ENCODE measurements around the gene KRTAP13-4. TPM values are rescaled to one million over a fixed set of nuclear protein-coding genes. Genes with fewer than 3 reads are reported as not detected.

Gene KRTAP13-4
- total and polyA plus RNA-seq, 2 of the 8 experiments (the other 6 are each of a cell fraction or from before 2014, with no cell fraction given), result 1.2 TPM; not detected in 1

GRCh38 chr21:30395731-30396130 is 34.3 kb upstream of the KRTAP13-4 start, which contains the start of gene KRTAP13-1:
TSS of gene KRTAP13-1 (plus strand) at chr21:30396031. CDS start at chr21:30396087, 56 bp downstream.
- Histone ChIP-seq H3K4ac (replicated peaks; ENCODE audit: insufficient read length, low read depth, low read length) (no peak within 1 kb of the TSS), H3K4me1 (replicated peaks in 1 of 4; ENCODE audit: control insufficient read depth in 3 of 4, insufficient read depth in 4 of 4, low read length in 3 of 4) (no peaks in the 10 kb centered on the region), H3K79me1 (ENCODE audit: low read depth, low read length) (no peaks in the 10 kb centered on the region), H3K23me2 (ENCODE audit: low read depth, low read length) (no peaks in the 10 kb centered on the region), H3K56ac (replicated peaks; ENCODE audit: insufficient read length, low read depth, low read length) (no peak within 1 kb of the TSS), H3K9ac (replicated peaks in 1 of 4; ENCODE audit: extremely low read depth in 1 of 4, low read depth in 3 of 4, low read length in 3 of 4) (no peak within 1 kb of the TSS), H3K4me3 (ENCODE audit: extremely low read depth in 1 of 4, insufficient read depth in 2 of 4, low read depth in 3 of 4, low read length in 4 of 4) (no peak within 1 kb of the TSS), H2BK5ac (ENCODE audit: low read depth, low read length) (no peak within 1 kb of the TSS), H3K27me3 (replicated peaks in 1 of 4; ENCODE audit: control insufficient read depth in 3 of 4, extremely low read depth in 1 of 4, insufficient read depth in 3 of 4, low read length in 3 of 4) (no peaks in the 10 kb centered on the region), H3K14ac (ENCODE audit: insufficient read length) (no peak within 1 kb of the TSS), H2BK12ac (ENCODE audit: low read depth, low read length) (no peak within 1 kb of the TSS), H4K91ac (replicated peaks; ENCODE audit: insufficient read length, low read length) (no peak within 1 kb of the TSS), H2AK5ac (ENCODE audit: low read depth, low read length) (no peak within 1 kb of the TSS), H3K9me3 (ENCODE audit: insufficient read depth in 2 of 2, low read depth in 1 of 2, low read length in 1 of 2) (no peaks in the 10 kb centered on the region; a peak in 1 of 4 replicates), H2AFZ (ENCODE audit: low read length) (no peak within 1 kb of the TSS), H3K23ac (ENCODE audit: insufficient read length) (no peak within 1 kb of the TSS), H2BK15ac (ENCODE audit: low read length) (no peak within 1 kb of the TSS), H2BK120ac (replicated peaks; ENCODE audit: low read depth, low read length) (no peak within 1 kb of the TSS), H4K5ac (ENCODE audit: insufficient read length, low read depth, low read length) (no peak within 1 kb of the TSS), H4K8ac (ENCODE audit: extremely low read depth, insufficient read depth, low read length) (no peak within 1 kb of the TSS), H3K79me2 (ENCODE audit: control insufficient read depth in 1 of 2, insufficient read depth in 2 of 2, low read length in 2 of 2) (no peaks in the 10 kb centered on the region), H3K36me3 (ENCODE audit: control insufficient read depth in 2 of 4, insufficient read depth in 4 of 4, low read length in 3 of 4) (no peaks in the 10 kb centered on the region), H2BK20ac (ENCODE audit: low read length) (no peak within 1 kb of the TSS), H3K4me2 (ENCODE audit: insufficient read depth in 1 of 2, low read depth in 2 of 2, low read length in 2 of 2) (no peak within 1 kb of the TSS), H4K20me1 (replicated peaks in 1 of 2; ENCODE audit: control insufficient read depth in 1 of 2, insufficient read depth in 2 of 2, low read length in 2 of 2) (no peaks in the 10 kb centered on the region), H3K27ac (ENCODE audit: low read depth, low read length) (no peak within 1 kb of the TSS), H3K18ac (ENCODE audit: extremely low read depth, low read length) (no peak within 1 kb of the TSS)
- DNase-seq (ENCODE audit: low read depth in 1 of 2, low spot score in 2 of 2) (no peak), FAIRE-seq (no peak)
- ChIA-PET POLR2A (ENCODE audit: partially characterized antibody) (no interaction called here), CTCF (ENCODE audit: partially characterized antibody) (no interaction called here)
- WGBS, 2 experiments (ENCODE audit: extremely low coverage in 1 of 2, insufficient coverage in 1 of 2, insufficient read length in 1 of 2, insufficient replicate concordance in 2 of 2, low coverage in 1 of 2, low lambda C conversion rate in 2 of 2, missing lambda C conversion rate in 1 of 2), result 88% methylated on average over 4 of the region's 4 CpGs; no CpG with 5 or more reads in 1 of the 2 experiments
- TF ChIP-seq KDM5A (IDR thresholded peaks at IDR 0.05; ENCODE audit: low read length) (no peak), TEAD4 (IDR thresholded peaks at IDR 0.05; ENCODE audit: low read depth, low read length) (no peak), BACH1 (IDR thresholded peaks at IDR 0.05; ENCODE audit: low read length) (no peak), HDAC2 (IDR thresholded peaks at IDR 0.05; ENCODE audit: borderline replicate concordance in 1 of 2, low read depth in 2 of 2, low read length in 2 of 2) (no peak), TBP (IDR thresholded peaks at IDR 0.05; ENCODE audit: low read depth, low read length) (no peak), POU5F1 (IDR thresholded peaks at IDR 0.05; ENCODE audit: low read depth, low read length) (no peak), EGR1 (IDR thresholded peaks at IDR 0.05; ENCODE audit: borderline replicate concordance, low read depth, low read length) (no peak), SP1 (IDR thresholded peaks at IDR 0.05; ENCODE audit: low read depth, low read length) (no peak), NRF1 (IDR thresholded peaks at IDR 0.05; ENCODE audit: low read depth, low read length) (no peak), HDAC6 (IDR thresholded peaks at IDR 0.05; ENCODE audit: low read depth, low read length) (no peak)

Measured in H1 (cell line).